ENCODE results near the gene COL27A1. TPM values are rescaled to one million over a fixed set of nuclear protein-coding genes. Genes with fewer than 3 reads are reported as not detected.

The COL27A1 gene
- polyA plus RNA-seq, 1 donor (not counting 4 experiments of a cell fraction or from before 2014, with no cell fraction given) = 14.0 TPM

DNA sequence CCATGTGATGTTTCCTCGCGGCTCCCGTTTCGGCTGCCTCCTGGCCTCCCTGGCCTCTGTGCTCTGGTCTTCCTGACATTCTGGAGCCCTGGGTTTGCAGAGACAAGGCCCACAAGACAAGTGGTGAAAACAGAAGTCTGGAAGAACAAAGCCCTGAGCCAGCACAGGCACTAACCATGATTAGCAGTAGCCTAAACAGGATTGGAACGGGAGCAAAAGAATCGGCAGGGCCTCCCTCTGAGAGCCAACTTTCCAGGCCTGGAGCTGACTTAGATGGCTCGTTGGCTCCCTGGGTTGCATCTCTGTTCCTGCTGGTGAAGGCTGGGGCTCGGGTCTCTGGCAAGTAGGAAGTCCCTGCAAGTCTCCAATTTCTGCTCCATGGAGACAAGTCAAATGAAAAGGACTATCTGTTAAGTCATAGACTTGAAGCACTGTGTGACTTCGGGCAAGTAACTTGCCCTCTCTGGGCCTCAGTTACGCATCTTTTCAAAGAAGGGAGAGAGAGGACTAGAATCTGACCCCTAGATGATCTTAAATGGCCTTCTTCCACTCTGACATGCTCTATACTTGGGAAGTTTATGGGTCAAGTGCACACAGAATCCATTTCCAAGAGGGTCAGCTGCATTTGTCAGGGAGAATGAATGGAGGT, 3.3 kb downstream of the COL27A1 start:
- FAIRE-seq = no peak
- no peak overlapping the region for H3K4me3 ChIP-seq (ENCODE audit: control insufficient read depth in 2 of 3, extremely low read depth in 1 of 3, insufficient read depth in 2 of 3, low read depth in 1 of 3, low read length in 3 of 3)
- no peak for DNase-seq (ENCODE audit: low read depth, low spot score)
- peaks cover 41% of the 10 kb centered on the region for H3K4me1 ChIP-seq (ENCODE audit: control insufficient read depth, extremely low read depth, insufficient read depth, low read length)
- peak overlapping the region; percentile 2 for H3K27ac ChIP-seq (ENCODE audit: control insufficient read depth, insufficient read depth, low read length)
- H3K9ac ChIP-seq (ENCODE audit: control insufficient read depth, extremely low read depth, insufficient read depth, low read length) = no peak overlapping the region
- TF ChIP-seq, protein P1, sequence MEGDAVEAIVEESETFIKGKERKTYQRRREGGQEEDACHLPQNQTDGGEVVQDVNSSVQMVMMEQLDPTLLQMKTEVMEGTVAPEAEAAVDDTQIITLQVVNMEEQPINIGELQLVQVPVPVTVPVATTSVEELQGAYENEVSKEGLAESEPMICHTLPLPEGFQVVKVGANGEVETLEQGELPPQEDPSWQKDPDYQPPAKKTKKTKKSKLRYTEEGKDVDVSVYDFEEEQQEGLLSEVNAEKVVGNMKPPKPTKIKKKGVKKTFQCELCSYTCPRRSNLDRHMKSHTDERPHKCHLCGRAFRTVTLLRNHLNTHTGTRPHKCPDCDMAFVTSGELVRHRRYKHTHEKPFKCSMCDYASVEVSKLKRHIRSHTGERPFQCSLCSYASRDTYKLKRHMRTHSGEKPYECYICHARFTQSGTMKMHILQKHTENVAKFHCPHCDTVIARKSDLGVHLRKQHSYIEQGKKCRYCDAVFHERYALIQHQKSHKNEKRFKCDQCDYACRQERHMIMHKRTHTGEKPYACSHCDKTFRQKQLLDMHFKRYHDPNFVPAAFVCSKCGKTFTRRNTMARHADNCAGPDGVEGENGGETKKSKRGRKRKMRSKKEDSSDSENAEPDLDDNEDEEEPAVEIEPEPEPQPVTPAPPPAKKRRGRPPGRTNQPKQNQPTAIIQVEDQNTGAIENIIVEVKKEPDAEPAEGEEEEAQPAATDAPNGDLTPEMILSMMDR (optimal IDR thresholded peaks at IDR 0.05 in 1 of 3, IDR thresholded peaks at IDR 0.05 in 1 of 3, conservative IDR thresholded peaks at IDR 0.05 in 1 of 3; ENCODE audit: extremely low read depth in 1 of 3, insufficient read depth in 2 of 3, low read length in 3 of 3) = no peak
- no peak for TF ChIP-seq EZH2 (IDR thresholded peaks at IDR 0.05; ENCODE audit: low read length)
- dilution Hi-C loops (cut with MboI; ENCODE audit: extremely low pct_ligation_motif_present, low sequenced_read_pairs) = no loop called here
- peaks cover 57% of the 10 kb centered on the region for H3K79me2 ChIP-seq (ENCODE audit: control insufficient read depth, insufficient read depth, low read length)
- H3K9me3 ChIP-seq (ENCODE audit: control insufficient read depth, low read depth, low read length) = no peaks in the 10 kb centered on the region
- H3K36me3 ChIP-seq (ENCODE audit: control insufficient read depth in 2 of 2, extremely low read depth in 1 of 2, insufficient read depth in 2 of 2, low read length in 2 of 2) = peaks cover 0 to 5% of the 10 kb centered on the region in 2 experiments
- peaks cover 2% of the 10 kb centered on the region for H4K20me1 ChIP-seq (ENCODE audit: control insufficient read depth, extremely low read depth, insufficient read depth, low read length)
- H3K27me3 ChIP-seq (ENCODE audit: control insufficient read depth, extremely low read depth, insufficient read depth, low read length) = peaks cover 13% of the 10 kb centered on the region
- H3K9me1 ChIP-seq (ENCODE audit: control insufficient read depth, extremely low read depth, insufficient read depth, low read length) = peaks cover 3% of the 10 kb centered on the region
- H2AFZ ChIP-seq (ENCODE audit: control insufficient read depth, low read length) = no peak overlapping the region
- peak overlapping the region; percentile 50 for H3K4me2 ChIP-seq (ENCODE audit: control insufficient read depth, extremely low read depth, insufficient read depth, low read depth, low read length)

DNA sequence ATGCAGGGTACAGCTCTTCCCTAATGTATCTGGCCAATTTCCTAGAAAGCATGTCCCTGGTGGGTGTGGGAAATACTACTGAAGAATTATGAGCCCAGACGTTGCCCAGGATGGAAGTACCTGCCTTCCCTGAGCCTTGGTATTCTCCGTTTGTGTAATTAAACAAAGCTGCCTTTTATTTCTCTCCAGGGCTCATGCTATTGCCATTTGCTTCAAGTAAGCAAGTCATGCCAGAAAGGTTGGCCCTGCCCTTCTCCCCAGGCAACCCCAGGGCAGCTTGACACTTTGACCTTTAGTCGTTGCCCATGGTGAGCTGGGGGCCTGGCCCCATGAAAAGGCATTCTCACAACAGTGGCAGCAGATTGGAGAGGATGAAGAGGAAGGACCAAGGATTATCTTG, 4.4 kb downstream of the COL27A1 start:
- Histone ChIP-seq H3K79me2 (ENCODE audit: control insufficient read depth, insufficient read depth, low read length) (peaks cover 58% of the 10 kb centered on the region), H3K4me1 (ENCODE audit: control insufficient read depth, extremely low read depth, insufficient read depth, low read length) (peaks cover 42% of the 10 kb centered on the region), H3K27ac (ENCODE audit: control insufficient read depth, insufficient read depth, low read length) (no peak overlapping the region), H3K27me3 (ENCODE audit: control insufficient read depth, extremely low read depth, insufficient read depth, low read length) (peaks cover 3% of the 10 kb centered on the region), H3K9ac (ENCODE audit: control insufficient read depth, extremely low read depth, insufficient read depth, low read length) (no peak overlapping the region), H4K20me1 (ENCODE audit: control insufficient read depth, extremely low read depth, insufficient read depth, low read length) (peaks cover 2% of the 10 kb centered on the region), H3K36me3 (ENCODE audit: control insufficient read depth in 2 of 2, extremely low read depth in 1 of 2, insufficient read depth in 2 of 2, low read length in 2 of 2) (peaks cover 0 to 5% of the 10 kb centered on the region in 2 experiments), H3K4me3 (ENCODE audit: control insufficient read depth in 2 of 3, extremely low read depth in 1 of 3, insufficient read depth in 2 of 3, low read depth in 1 of 3, low read length in 3 of 3) (no peak overlapping the region), H3K9me1 (ENCODE audit: control insufficient read depth, extremely low read depth, insufficient read depth, low read length) (peaks cover 5% of the 10 kb centered on the region), H3K9me3 (ENCODE audit: control insufficient read depth, low read depth, low read length) (no peaks in the 10 kb centered on the region), H2AFZ (ENCODE audit: control insufficient read depth, low read length) (no peak overlapping the region), H3K4me2 (ENCODE audit: control insufficient read depth, extremely low read depth, insufficient read depth, low read depth, low read length) (no peak overlapping the region)
- FAIRE-seq (no peak), DNase-seq (ENCODE audit: low read depth, low spot score) (no peak)
- TF ChIP-seq, protein P1 (optimal IDR thresholded peaks at IDR 0.05 in 1 of 3, IDR thresholded peaks at IDR 0.05 in 1 of 3, conservative IDR thresholded peaks at IDR 0.05 in 1 of 3; ENCODE audit: extremely low read depth in 1 of 3, insufficient read depth in 2 of 3, low read length in 3 of 3) = no peak
- TF ChIP-seq EZH2 (IDR thresholded peaks at IDR 0.05; ENCODE audit: low read length) = no peak
- dilution Hi-C loops (cut with MboI; ENCODE audit: extremely low pct_ligation_motif_present, low sequenced_read_pairs) = no loop called here

All from keratinocyte (primary cell).